ENCODE data around the gene PDE4B.

The PDE4B gene

DNA sequence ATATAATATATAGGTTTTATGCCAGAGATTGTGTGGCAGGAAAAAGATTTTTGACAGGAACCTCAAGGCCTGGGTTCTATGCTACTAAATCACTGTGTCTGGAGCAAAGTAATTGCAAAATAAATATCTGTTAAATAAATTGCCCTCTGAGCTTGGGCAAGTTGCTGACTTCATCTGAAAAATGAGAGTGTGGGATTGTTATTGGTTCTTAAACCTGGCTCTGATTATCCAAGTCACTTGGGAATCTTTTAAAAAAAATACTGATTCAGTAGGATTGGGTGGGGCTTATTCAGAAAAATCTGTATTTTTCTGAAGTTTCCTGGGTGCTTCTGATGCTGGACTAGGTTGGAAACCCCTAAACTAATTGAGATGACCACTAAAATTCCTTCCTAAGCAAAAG, 567.1 kb downstream of the PDE4B start:
- no peak for DNase-seq (ENCODE audit: low read depth)

DNA sequence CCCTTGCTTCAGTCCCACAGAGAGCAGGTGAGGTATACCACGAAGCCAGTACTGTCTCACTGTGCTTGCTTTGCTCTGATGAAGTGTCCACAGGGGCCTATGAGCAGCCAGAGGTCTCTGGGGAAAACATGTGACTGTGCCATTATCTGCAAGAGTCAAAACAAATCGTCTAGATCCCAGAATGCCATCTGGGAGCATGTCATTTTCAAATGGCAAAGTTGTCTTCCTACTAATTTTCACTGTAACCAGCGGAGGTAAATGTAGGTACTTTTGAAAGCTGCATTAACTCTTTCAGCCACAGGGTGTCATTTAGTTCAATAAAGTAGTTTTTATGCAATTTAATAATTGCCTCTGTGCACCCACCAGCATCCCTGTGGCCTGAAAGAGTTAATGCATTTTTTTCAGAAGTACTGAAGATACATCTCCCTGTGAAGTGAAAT, 567.6 kb downstream of the PDE4B start:
- no peak for DNase-seq (ENCODE audit: low read depth)

DNA sequence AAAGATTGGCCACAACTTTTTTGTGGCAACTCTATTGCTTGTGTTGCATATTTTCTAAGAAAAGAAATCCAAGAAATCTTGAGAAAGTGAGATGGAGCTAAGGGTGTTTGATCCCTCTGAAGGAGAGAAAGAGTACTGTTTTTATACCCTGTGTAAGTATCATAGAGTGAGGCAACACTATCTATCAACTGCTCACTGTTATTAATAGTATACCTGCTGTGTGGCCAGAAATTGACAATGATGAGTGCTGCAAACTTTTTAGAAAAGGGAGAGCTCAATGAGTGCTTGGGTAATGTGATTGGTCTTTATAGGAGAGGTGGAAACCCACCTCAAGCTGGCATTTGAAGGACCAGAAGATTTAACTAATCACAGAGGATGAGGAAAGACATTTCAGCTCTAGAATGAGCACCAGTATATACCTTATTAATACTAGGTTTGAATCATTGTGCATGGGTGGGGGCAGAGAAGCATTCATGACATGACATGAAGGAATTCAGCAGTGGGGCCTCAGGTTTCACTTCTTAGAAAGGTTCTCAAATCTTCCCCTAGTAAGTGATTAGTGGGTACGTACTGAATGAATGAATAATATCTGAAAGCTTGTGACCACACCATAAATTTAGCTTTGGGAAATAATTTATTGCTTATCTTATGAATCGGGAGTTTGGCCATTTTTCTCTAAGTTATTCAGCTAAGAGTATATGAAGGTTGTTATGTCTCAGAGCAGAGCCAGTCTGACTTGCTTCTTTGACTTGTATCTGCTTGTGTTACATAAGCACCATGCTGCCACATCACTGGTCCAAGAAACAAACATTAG, 572.1 kb downstream of the PDE4B start:
- peak; percentile 54 for DNase-seq (ENCODE audit: low read depth)

DNA sequence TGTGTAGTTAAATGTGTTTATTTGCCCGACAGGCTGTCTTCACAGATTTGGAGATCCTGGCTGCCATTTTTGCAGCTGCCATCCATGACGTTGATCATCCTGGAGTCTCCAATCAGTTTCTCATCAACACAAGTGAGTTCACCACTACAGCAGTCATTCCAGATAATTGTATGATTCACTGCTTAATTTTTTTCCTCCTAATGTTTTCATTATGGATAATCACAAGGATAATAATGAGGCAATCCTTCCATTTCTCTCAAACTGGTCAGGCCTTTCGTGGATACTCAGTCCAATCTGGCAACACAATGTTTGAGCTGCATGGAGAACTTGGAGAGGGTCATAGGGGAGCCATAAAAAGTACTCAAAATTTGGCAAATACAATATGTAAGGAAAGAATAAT, 572.9 kb downstream of the PDE4B start:
- DNase-seq (ENCODE audit: low read depth), result no peak

DNA sequence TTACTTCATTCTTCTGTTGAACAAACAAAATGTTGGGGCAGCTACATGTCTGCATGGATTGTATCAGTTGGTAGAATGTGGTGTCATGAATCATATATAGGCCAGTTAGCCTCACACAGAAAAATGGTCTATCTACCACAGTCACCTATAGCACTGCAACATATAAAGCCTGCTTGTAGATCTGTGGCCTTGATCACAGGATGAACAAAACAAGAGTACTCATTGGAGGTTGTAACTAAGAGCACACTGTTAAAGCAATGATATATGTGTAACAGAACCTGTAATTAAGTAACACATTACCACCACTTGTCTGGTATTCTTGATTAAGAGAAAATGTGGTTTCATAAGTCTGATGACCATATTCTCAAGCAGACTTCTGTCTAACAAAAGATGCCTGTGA, 573.9 kb downstream of the PDE4B start:
- no peak for DNase-seq (ENCODE audit: low read depth)

DNA sequence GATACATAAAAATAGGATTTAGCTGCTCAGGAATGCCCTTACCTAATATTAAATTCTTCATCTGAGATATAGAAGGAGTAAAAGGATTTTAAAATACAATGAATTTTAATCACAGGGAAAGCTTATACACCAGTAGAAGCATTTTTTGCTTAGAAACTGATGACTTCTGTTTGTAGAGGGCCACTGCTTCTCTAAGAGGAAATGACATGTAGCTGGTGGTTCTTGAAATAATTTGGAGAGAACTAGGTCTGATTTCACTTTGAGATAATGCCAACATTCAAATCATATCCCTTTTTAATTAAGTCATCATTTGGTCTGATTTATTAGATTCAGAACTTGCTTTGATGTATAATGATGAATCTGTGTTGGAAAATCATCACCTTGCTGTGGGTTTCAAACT, 574.7 kb downstream of the PDE4B start:
- no peak for DNase-seq (ENCODE audit: low read depth)

DNA sequence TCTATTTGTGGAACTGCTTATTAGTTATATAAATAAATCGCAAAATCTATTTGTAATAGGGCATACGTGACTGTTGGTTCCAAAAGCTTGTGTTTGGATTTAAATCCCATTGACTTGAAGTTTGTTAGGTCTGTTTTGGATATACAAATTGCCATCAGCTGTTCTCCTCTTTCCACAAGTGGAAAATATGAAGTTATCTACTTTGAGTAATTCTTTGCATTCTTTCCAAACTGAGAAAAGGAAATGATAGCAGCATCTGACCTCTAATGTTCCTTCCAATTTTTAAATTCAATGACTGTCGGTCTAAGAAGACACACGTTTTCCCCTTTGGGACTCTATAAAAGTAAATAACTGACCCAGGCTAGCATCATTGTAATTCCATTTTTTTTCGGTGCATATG, 575.6 kb downstream of the PDE4B start:
- no peak for DNase-seq (ENCODE audit: low read depth)

DNA sequence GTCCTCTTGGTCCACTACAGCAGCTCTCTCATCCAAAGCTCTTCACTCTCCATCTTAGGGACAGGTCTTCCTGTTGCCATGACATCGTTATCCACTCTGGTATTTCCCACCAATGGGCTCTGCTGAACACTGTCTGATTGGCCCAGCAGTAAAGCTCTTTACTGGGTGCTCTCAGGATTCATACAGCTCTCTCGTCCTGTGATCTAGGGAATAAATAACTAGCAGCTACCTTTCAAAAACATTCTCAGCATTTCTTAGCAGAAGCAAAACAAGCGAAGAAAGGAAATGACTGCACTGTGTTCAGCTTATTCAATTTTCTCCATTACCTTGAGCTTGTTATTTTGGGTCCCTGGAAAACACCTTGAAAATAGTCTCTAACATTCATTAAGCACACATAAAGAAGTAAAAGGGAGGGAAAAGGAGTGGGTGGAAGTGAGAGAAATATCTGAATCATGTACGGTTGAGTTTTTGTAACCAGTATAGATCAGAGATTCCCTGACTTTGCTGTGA, 577.8 kb downstream of the PDE4B start:
- no peak for DNase-seq (ENCODE audit: low read depth)

DNA sequence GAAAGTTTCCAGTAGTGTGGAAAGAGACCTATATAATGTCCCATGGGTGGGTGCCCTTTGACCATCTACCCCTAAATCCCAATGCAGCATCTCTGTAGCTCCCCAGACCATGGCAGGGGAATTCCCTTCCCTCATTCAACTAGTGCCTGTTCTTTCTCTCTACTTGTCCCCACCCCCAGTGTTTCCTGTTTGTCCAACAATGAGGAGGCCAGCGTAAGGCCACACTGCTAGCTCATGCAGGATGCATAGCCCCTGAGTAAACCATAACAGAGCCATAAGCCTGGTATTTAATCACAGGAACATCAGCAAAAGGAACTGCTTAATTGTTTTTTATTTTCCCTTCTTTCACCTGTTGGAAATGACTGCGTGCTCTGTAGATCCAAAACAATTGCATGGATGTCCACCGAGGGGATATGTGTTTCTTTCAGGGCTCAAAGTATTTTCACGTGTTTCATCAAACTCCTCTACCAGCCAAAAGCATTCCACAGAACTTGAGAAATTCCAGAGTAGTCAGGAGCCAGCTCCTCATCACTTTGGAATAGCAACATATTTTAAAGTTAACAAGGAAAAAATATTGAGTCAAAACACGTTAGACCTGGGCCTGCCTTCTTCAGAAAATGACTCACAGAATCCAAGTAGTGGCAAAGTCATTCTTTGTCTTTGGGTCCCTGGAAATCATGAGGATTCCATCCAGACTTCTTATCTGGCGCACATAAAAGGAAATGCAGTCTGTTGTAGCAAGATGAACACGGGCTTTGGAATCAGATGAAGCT, 578.7 kb downstream of the PDE4B start:
- peak; percentile 31 for DNase-seq (ENCODE audit: low read depth)

DNA sequence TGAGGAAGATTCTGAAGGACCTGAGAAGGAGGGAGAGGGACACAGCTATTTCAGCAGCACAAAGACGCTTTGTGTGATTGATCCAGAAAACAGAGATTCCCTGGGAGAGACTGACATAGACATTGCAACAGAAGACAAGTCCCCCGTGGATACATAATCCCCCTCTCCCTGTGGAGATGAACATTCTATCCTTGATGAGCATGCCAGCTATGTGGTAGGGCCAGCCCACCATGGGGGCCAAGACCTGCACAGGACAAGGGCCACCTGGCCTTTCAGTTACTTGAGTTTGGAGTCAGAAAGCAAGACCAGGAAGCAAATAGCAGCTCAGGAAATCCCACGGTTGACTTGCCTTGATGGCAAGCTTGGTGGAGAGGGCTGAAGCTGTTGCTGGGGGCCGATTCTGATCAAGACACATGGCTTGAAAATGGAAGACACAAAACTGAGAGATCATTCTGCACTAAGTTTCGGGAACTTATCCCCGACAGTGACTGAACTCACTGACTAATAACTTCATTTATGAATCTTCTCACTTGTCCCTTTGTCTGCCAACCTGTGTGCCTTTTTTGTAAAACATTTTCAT, 579.9 kb downstream of the PDE4B start:
- DNase-seq (ENCODE audit: low read depth), result no peak

DNA sequence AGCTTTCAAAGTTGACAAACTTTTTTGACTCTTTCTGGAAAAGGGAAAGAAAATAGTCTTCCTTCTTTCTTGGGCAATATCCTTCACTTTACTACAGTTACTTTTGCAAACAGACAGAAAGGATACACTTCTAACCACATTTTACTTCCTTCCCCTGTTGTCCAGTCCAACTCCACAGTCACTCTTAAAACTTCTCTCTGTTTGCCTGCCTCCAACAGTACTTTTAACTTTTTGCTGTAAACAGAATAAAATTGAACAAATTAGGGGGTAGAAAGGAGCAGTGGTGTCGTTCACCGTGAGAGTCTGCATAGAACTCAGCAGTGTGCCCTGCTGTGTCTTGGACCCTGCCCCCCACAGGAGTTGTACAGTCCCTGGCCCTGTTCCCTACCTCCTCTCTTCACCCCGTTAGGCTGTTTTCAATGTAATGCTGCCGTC, 580.5 kb downstream of the PDE4B start:
- no peak for DNase-seq (ENCODE audit: low read depth)

DNA sequence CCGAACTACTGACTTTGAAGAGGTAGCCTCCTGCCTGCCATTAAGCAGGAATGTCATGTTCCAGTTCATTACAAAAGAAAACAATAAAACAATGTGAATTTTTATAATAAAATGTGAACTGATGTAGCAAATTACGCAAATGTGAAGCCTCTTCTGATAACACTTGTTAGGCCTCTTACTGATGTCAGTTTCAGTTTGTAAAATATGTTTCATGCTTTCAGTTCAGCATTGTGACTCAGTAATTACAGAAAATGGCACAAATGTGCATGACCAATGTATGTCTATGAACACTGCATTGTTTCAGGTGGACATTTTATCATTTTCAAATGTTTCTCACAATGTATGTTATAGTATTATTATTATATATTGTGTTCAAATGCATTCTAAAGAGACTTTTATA, 581.5 kb downstream of the PDE4B start:
- no peak for DNase-seq (ENCODE audit: low read depth)

DNA sequence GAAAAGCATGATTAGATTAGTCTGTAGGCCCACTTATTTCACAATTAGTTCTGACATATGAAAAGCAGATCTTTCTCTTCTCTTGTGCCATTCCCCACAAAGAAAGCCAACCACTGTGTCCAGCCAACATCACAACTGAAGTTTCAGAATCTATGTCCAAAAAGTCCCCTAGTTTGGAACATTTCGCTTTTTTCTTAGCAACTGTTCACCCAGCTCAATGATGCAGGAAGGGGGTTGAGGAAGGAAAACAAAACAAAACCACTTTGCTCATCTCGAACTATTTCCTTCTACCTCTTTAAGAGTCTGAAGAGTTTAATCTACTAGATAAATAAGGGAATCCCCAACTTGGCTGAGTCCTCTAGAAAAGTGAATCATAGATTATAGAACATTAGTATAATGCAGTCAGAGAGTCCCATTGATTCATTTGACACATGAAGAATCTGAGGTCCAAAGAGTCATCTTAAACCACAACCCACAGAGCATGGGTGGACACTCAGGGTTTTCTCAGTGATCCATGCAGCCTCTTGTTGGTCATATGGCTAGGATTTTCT, 581.9 kb downstream of the PDE4B start:
- DNase-seq (ENCODE audit: low read depth), result peak; percentile 53

DNA sequence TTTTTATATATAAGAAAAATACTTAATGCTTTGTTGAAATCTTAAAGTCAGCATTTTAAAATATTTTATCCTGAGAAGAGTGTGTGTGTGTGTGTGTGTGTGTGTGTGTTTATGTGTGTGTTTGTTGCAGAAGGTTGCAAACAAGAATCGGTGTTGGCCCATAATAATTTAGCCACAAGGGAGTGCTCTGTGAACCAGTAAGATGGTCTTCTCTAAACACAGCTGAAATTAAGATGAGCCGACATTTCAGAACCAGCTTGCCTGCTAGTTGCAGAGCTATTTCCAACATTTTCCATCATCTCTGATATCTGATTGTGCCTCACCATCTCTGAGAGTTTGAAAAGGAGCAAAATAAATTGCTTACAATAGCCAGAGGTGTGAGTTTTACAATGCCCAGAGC, 582.4 kb downstream of the PDE4B start:
- no peak for DNase-seq (ENCODE audit: low read depth)

DNA sequence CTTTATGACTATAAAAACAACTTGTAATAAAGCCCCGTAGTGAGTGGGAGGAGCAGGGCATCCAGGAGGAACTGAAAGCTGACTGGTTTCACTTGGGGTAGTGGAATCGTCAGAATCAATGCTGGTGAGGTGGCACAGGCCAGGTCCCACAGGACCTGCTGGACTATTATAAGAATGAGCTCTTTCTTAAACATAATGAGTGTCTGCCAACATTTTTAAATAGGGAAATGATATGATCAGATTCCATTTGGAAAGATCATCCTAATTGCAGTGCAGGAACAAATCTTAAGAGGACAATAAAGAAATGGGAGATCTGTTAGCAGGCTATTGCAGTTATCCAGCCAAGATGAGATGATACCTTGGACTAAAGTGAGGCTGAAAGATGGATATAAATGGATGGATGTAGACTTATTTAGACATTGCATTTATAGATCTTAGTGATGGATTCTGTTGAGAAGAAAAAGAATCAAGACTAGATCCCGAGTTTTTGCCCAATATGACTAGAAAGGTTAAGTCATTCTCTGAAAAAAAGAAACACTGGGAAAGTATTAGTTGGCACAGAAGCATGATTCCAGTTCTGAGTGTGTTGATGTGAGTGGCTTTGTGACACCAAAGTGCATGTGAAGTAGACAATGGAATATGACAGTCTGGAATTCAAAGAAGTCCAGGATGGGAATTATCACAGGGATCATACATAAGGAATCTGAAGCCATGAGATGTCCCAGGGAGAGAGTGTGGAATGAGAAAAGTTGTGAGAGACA, 587.9 kb downstream of the PDE4B start:
- no peak for DNase-seq (ENCODE audit: low read depth)

DNA sequence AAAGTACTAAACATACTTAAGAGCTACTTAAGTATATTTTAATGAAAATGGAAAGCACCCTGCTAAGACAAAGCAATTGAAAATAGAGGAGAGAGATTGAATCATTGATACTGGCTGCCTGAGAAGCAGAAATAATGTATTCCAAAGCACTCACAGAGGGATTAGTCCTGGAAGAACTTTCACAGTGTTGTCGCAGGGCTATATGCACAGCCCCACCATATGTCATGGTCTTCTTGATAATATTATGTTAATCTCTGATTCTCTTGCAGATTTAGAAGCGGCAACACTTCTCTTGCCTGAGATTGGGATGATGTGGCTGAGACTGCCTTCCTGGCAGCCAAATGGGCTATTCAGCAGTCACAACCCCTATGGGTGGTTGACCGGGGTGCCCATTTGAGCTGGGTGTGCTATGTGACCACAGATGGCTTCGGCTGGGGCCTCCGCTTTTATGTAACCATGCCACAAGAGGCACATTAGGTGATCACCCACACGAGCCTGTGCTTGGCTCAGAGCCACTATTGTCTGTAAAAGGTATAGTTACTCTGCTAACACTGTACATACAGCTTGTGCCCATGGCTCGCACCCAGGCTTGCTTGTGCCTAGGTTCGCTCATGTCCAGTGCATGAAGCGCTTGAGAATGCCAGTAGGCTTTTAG, 589.1 kb downstream of the PDE4B start:
- DNase-seq (ENCODE audit: low read depth), result no peak

DNA sequence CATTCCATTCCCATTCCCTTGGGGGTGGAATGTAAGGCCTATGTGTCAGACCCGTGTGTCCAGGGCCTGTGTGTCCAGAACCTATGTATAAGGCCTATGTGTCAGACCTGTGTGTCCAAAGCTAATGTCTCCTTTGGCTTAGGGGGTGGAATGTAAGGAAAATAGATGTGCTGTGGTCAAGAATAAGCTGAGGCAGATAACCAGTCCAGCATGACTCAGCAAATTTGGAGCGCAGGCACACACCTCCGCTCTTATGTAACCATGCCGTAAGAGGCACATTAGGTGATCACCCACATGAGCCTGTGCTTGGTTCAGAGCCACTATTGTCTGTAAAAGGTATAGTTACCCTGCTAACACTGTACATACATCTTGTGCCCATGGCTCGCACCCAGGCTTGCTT, 590.5 kb downstream of the PDE4B start:
- DNase-seq (ENCODE audit: low read depth), result no peak

DNA sequence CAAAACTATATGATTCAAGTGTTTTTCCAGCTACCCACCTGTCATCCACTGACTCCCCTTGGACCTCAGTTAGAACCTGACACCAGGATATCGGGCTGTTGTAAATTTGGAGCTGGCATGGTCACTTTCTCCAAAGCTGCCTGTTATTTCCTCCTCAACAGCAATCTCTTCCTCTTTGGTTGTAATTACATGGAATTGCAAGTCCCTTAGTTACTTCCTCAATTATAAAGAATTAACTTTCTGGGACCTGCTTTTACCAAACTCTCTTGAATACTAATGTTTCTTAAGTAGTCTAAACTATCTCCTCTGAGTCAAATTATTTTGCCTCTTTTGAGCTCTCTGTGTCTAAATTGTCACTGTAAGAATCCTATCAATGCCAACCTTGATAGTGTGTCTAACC, 590.9 kb downstream of the PDE4B start:
- no peak for DNase-seq (ENCODE audit: low read depth)

DNA sequence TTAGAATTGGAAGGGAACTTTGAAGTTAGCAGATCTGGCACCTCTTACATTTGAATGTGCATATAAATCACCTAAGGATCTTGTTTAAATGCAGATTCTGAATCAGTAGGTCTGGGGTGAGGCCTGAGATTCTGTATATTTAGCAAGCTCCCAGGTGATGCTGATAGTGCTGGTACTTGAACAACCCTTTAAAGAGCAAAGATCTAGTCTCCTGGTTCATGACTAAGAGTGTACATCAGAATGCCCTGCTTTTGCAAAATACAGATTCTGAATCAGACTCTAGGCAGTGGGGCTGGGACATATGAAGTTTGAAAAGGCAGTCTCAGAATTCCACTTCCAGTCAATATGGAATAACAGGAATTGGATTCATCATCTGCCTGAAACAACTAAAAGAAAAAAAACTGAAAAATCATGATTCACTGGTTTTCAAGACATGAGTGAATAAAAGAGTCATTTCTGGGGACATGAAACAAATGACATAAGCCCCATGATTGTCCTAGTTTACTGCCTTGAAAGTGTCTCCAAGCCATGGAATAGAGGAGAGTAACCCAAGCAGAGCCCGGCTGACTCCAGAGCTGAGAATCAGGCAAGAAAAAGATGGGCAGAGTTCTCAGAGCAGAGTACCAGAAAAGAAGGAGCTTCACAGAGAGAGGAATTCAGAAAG, 591.7 kb downstream of the PDE4B start:
- no peak for DNase-seq (ENCODE audit: low read depth)

DNA sequence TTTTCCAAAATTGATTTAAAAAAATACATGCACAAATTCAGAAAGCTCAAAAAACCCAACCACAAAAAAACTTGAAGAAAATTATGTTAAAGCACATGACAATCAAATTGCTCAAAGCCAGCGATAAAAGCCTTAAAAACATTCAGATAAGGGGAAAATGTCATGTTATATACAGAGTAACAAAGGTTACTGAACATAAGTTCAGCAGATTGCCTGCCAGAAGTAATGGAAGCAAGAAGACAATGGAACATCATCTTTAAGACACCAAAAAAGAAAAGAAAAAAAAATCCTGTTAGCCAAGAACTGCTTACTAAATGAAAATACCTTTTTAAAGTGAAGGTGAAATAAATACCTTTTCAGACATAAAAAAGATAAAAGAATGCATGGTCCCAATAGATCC, 594.0 kb downstream of the PDE4B start:
- DNase-seq (ENCODE audit: low read depth), result no peak

DNA sequence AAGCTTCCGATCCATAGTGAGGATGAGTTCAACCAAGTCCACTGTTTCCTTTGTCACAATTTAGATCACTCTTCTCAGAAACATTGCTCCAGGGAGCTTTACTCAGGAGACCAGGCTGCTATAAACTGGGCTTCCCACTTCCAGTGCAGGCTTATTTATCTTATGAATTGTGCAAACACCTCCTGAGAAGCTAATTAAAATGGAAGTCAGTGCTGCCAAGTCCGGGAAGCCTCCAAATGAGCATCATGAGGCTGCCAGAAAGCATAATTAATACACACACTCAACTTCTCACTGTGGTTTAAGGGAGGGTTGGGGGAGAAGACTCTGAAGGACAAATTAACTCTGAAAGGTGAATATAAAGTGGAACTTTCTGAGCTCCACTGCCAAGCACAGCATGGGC, 596.2 kb downstream of the PDE4B start:
- DNase-seq (ENCODE audit: low read depth), result no peak
